Fibroblast of villous mesenchyme (primary cell): Measurements from ENCODE around the gene PHF19. TPM values are rescaled to one million over a fixed set of nuclear protein-coding genes. Genes with fewer than 3 reads are reported as not detected.

Experiments used
- DNase-seq: peaks from one replicate; pipeline ENCODE4 v3.0.0-alpha.2; 2010; ENCODE audit warnings: low read depth
- H3K4me3 ChIP-seq: 2 replicates; pipeline ENCODE4 v1.5.1; 2011; ENCODE audit warnings: low read depth, mild to moderate bottlenecking, low read length
- CTCF ChIP-seq: IDR thresholded peaks from 2 replicates; pipeline ENCODE4 v1.5.1; 2012; ENCODE audit warnings: low read depth, mild to moderate bottlenecking, low read length; ENCODE audit not compliant: insufficient read depth
- total RNA-seq: library from RNA; depleted of rRNA; stranded (reverse); fragments of >200 nt; gene quantifications from 2 replicates; pipeline ENCODE4 v1.2.3, GENCODE V29; 2012

The PHF19 gene
- total RNA-seq, 1 donor, result 35.8 TPM

- no peak for DNase-seq
- no peak for TF ChIP-seq CTCF
- H3K4me3 ChIP-seq, result no peak overlapping the region
These were observed 31.7 kb downstream of the PHF19 start for GRCh38 chr9:120845255-120845654.

GRCh38 chr9:120842685-120843485 is 34.1 kb downstream of the PHF19 start, which contains the start of gene PSMD5:
PSMD5 (minus strand) TSS chr9:120842922; CDS start chr9:120842909, 13 bp downstream.
- TF ChIP-seq CTCF, result no peak
- peak; percentile 100 for DNase-seq
- H3K4me3 ChIP-seq, result peak within 1 kb of the TSS; percentile 99

- DNase-seq, result peak; percentile 35
- peak overlapping the region; percentile 99 for H3K4me3 ChIP-seq
- TF ChIP-seq CTCF, result no peak
These were observed 34.9 kb downstream of the PHF19 start for GRCh38 chr9:120841930-120842684.

- H3K4me3 ChIP-seq, result no peak overlapping the region
- no peak for TF ChIP-seq CTCF
- peak; percentile 37 for DNase-seq
These were observed 37.8 kb downstream of the PHF19 start for GRCh38 chr9:120839146-120839545.

GRCh38 chr9:120837921-120838320 is 39.1 kb downstream of the PHF19 start:
- no peak for TF ChIP-seq CTCF
- no peak for DNase-seq
- H3K4me3 ChIP-seq, result no peak overlapping the region

GRCh38 chr9:120833325-120833724 is 43.7 kb downstream of the PHF19 start:
- H3K4me3 ChIP-seq, result no peak overlapping the region
- no peak for TF ChIP-seq CTCF
- DNase-seq, result no peak
